WERI-Rb-1 (cell line): Measurements from ENCODE around the gene HRH3.

Experiments
- DNase-seq: peaks from one replicate; pipeline ENCODE4 v3.0.0-alpha.2; 2020
- H3K27ac ChIP-seq: fragments of 250-450 bp; sonication (Bioruptor Pico); 2 replicates; pipeline ENCODE4 v1.5.1; 2020; ENCODE audit warnings: mild to moderate bottlenecking, moderate library complexity
- H3K27me3 ChIP-seq: fragments of 250-450 bp; sonication (Bioruptor Pico); 2 replicates; pipeline ENCODE4 v1.5.1; 2021; ENCODE audit warnings: mild to moderate bottlenecking, low read depth, moderate library complexity; ENCODE audit not compliant: insufficient read depth, severe bottlenecking
- H3K36me3 ChIP-seq: fragments of 250-450 bp; sonication (Bioruptor Pico); 2 replicates; pipeline ENCODE4 v1.5.1; 2020; ENCODE audit warnings: mild to moderate bottlenecking, moderate library complexity
- H3K4me3 ChIP-seq: 2 replicates; pipeline ENCODE4 v1.5.1; 2011; ENCODE audit warnings: low read depth, mild to moderate bottlenecking, control low read depth, low read length
- H3K9me3 ChIP-seq: fragments of 250-450 bp; sonication (Bioruptor Pico); 2 replicates; pipeline ENCODE4 v1.5.1; 2021; ENCODE audit warnings: mild to moderate bottlenecking, moderate library complexity; ENCODE audit not compliant: severe bottlenecking
- CTCF ChIP-seq: IDR thresholded peaks from 2 replicates; pipeline ENCODE4 v1.5.1; 2011; ENCODE audit warnings: low read depth, mild to moderate bottlenecking, control low read depth, inconsistent platforms, low read length

Gene HRH3

GRCh38 chr20:62215991-62216635, 4.0 kb downstream of the HRH3 start:
- Histone ChIP-seq H3K9me3 (no peaks in the 10 kb centered on the region), H3K27me3 (no peaks in the 10 kb centered on the region), H3K4me3 (no peak overlapping the region), H3K36me3 (peaks cover 23% of the 10 kb centered on the region), H3K27ac (no peak overlapping the region)
- no peak for DNase-seq
- no peak for TF ChIP-seq CTCF

- Histone ChIP-seq H3K27ac (no peak overlapping the region), H3K4me3 (no peak overlapping the region), H3K9me3 (no peaks in the 10 kb centered on the region), H3K36me3 (peaks cover 23% of the 10 kb centered on the region), H3K27me3 (no peaks in the 10 kb centered on the region)
- no peak for DNase-seq
- TF ChIP-seq CTCF, result no peak
These were observed 4.8 kb downstream of the HRH3 start for GRCh38 chr20:62215020-62215990.

GRCh38 chr20:62214067-62214466, 6.0 kb downstream of the HRH3 start:
- peak; percentile 31 for DNase-seq
- Histone ChIP-seq H3K27ac (no peak overlapping the region), H3K4me3 (no peak overlapping the region), H3K36me3 (peaks cover 23% of the 10 kb centered on the region), H3K27me3 (no peaks in the 10 kb centered on the region), H3K9me3 (no peaks in the 10 kb centered on the region)
- TF ChIP-seq CTCF, result no peak; the same call in 1 of the 2 replicates

- no peaks in the 10 kb centered on the region for H3K27me3 ChIP-seq
- H3K9me3 ChIP-seq, result no peaks in the 10 kb centered on the region
- no peak for DNase-seq
- H3K27ac ChIP-seq, result no peak overlapping the region
- no peak for TF ChIP-seq CTCF
- no peak overlapping the region for H3K4me3 ChIP-seq
- peaks cover 12% of the 10 kb centered on the region; the same call in 1 of the 2 replicates for H3K36me3 ChIP-seq
These were observed 7.8 kb downstream of the HRH3 start for GRCh38 chr20:62212299-62212698.

- DNase-seq, result no peak
- Histone ChIP-seq H3K9me3 (no peaks in the 10 kb centered on the region), H3K27ac (no peak overlapping the region), H3K27me3 (no peaks in the 10 kb centered on the region), H3K4me3 (no peak overlapping the region), H3K36me3 (peaks cover 10% of the 10 kb centered on the region; the same call in 1 of the 2 replicates)
- TF ChIP-seq CTCF, result no peak
These were observed 8.2 kb downstream of the HRH3 start for GRCh38 chr20:62211769-62212288.
